ENCODE measurements around the gene SLC22A7.
"Not testable (repeated sequence)": the region's sequence is repeated elsewhere in the genome, so short reads cannot be mapped to it uniquely, and the experiment has no call there.

SLC22A7 gene

DNA sequence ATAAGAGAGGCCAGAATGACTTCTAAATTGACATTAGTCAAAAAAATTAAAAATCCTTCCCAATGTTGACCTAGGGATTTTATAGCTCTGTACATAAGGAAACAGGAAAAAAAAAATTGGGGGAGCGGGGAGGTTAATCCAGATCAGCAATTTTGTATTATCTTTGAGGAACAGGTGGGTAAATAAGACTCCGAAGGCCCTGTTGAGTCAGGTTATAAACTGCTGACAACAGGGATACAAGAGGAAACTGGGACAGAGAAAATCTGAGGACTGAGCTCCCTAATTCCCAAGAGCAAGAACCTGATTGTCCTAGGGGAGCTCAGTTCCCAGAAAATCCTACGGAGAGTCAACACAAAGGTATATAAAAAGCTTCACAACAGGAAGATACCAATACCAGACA, 37.4 kb downstream of the SLC22A7 start:
- Histone ChIP-seq H3K9ac (no peak overlapping the region), H3K4me1 (no peaks in the 10 kb centered on the region), H3K27ac (no peak overlapping the region), H3K27me3 (ENCODE audit: control insufficient read depth, insufficient read depth, low read length) (no peaks in the 10 kb centered on the region), H3K79me2 (no peaks in the 10 kb centered on the region), H3K4me2 (ENCODE audit: low read length) (no peak overlapping the region), H3K9me3 (ENCODE audit: control insufficient read depth, low read length) (no peaks in the 10 kb centered on the region), H3K36me3 (ENCODE audit: control insufficient read depth, insufficient read depth, low read length) (no peaks in the 10 kb centered on the region), H2AFZ (no peak overlapping the region), H3K4me3 (ENCODE audit: low read depth, low read length) (no peak overlapping the region)
- TF ChIP-seq, protein P1, sequence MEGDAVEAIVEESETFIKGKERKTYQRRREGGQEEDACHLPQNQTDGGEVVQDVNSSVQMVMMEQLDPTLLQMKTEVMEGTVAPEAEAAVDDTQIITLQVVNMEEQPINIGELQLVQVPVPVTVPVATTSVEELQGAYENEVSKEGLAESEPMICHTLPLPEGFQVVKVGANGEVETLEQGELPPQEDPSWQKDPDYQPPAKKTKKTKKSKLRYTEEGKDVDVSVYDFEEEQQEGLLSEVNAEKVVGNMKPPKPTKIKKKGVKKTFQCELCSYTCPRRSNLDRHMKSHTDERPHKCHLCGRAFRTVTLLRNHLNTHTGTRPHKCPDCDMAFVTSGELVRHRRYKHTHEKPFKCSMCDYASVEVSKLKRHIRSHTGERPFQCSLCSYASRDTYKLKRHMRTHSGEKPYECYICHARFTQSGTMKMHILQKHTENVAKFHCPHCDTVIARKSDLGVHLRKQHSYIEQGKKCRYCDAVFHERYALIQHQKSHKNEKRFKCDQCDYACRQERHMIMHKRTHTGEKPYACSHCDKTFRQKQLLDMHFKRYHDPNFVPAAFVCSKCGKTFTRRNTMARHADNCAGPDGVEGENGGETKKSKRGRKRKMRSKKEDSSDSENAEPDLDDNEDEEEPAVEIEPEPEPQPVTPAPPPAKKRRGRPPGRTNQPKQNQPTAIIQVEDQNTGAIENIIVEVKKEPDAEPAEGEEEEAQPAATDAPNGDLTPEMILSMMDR (IDR thresholded peaks at IDR 0.05), result no peak

DNA sequence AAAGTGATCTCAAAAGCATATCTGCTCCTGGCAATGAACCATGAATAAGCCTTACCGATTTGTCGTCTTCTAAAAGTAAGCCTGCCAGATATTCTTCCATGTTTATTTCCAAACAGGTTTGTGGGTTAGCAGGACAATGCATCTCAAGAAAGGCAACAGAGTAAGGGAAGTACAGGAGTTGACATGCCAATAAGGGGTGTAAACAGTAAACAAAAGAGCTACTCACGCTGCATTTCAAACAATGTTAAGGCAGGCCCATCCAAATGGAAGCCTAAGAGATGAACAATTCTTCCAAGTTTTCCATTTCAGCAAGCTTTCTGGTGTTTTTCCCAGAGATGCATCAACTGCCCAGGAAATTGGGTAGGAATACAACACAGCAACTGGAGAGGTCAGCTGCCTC, 38.3 kb downstream of the SLC22A7 start:
- Histone ChIP-seq H3K4me2 (ENCODE audit: low read length) (no peak overlapping the region), H3K9me3 (ENCODE audit: control insufficient read depth, low read length) (no peaks in the 10 kb centered on the region), H3K9ac (no peak overlapping the region), H3K27ac (no peak overlapping the region), H3K4me3 (ENCODE audit: low read depth, low read length) (no peak overlapping the region), H3K4me1 (no peaks in the 10 kb centered on the region), H2AFZ (no peak overlapping the region), H3K36me3 (ENCODE audit: control insufficient read depth, insufficient read depth, low read length) (no peaks in the 10 kb centered on the region), H3K79me2 (no peaks in the 10 kb centered on the region), H3K27me3 (ENCODE audit: control insufficient read depth, insufficient read depth, low read length) (no peaks in the 10 kb centered on the region)
- TF ChIP-seq, protein P1 (IDR thresholded peaks at IDR 0.05), result no peak

- H3K4me1 ChIP-seq, result no peaks in the 10 kb centered on the region
- TF ChIP-seq, protein P1 (IDR thresholded peaks at IDR 0.05), result no peak
- H2AFZ ChIP-seq, result no peak overlapping the region
- H3K27ac ChIP-seq, result no peak overlapping the region
- no peak overlapping the region for H3K4me3 ChIP-seq (ENCODE audit: low read depth, low read length)
- H3K9me3 ChIP-seq (ENCODE audit: control insufficient read depth, low read length), result no peaks in the 10 kb centered on the region
- no peaks in the 10 kb centered on the region for H3K36me3 ChIP-seq (ENCODE audit: control insufficient read depth, insufficient read depth, low read length)
- H3K79me2 ChIP-seq, result no peaks in the 10 kb centered on the region
- no peak overlapping the region for H3K9ac ChIP-seq
- H3K27me3 ChIP-seq (ENCODE audit: control insufficient read depth, insufficient read depth, low read length), result no peaks in the 10 kb centered on the region
- H3K4me2 ChIP-seq (ENCODE audit: low read length), result no peak overlapping the region
Measured at GRCh38 chr6:43338243-43338642, 40.2 kb downstream of the SLC22A7 start.

DNA sequence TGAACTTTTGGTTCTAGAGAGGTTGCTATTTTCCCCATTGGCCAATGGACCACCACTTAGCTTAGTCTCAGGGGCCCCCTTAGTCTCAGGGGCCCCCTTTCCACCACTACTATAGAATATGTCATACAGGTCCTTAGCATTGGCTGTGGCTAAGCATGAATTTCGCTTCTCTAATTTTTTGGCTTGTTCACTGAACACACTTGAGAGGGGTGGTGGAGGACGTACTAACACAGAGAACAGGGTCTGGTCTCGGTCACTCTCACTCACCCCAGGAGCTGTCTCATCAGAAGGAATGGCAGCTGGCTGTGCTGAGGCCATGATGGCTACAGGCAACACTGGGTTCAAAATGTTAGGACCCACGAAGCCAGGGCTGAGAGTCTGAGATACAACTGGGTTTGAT, 41.1 kb downstream of the SLC22A7 start:
- no peak overlapping the region for H3K4me3 ChIP-seq (ENCODE audit: low read depth, low read length)
- H3K4me1 ChIP-seq, result no peaks in the 10 kb centered on the region
- no peak overlapping the region for H3K9ac ChIP-seq
- no peak overlapping the region for H2AFZ ChIP-seq
- H3K9me3 ChIP-seq (ENCODE audit: control insufficient read depth, low read length), result no peaks in the 10 kb centered on the region
- H3K79me2 ChIP-seq, result no peaks in the 10 kb centered on the region
- no peaks in the 10 kb centered on the region for H3K36me3 ChIP-seq (ENCODE audit: control insufficient read depth, insufficient read depth, low read length)
- TF ChIP-seq, protein P1 (IDR thresholded peaks at IDR 0.05), result no peak
- H3K4me2 ChIP-seq (ENCODE audit: low read length), result no peak overlapping the region
- no peak overlapping the region for H3K27ac ChIP-seq
- no peaks in the 10 kb centered on the region for H3K27me3 ChIP-seq (ENCODE audit: control insufficient read depth, insufficient read depth, low read length)

GRCh38 chr6:43346243-43346642, 48.2 kb downstream of the SLC22A7 start:
- not testable (repeated sequence) for H3K27ac ChIP-seq; H2AFZ ChIP-seq; H3K36me3 ChIP-seq (ENCODE audit: control insufficient read depth, insufficient read depth, low read length); H3K79me2 ChIP-seq; H3K4me2 ChIP-seq (ENCODE audit: low read length); H3K27me3 ChIP-seq (ENCODE audit: control insufficient read depth, insufficient read depth, low read length); H3K9me3 ChIP-seq (ENCODE audit: control insufficient read depth, low read length); H3K4me1 ChIP-seq; H3K9ac ChIP-seq; H3K4me3 ChIP-seq (ENCODE audit: low read depth, low read length)

All from parathyroid adenoma (tissue), 2 donors.